ENCODE data around the gene KISS1. TPM values are rescaled to one million over a fixed set of nuclear protein-coding genes. Genes with fewer than 3 reads are reported as not detected.

Gene KISS1
- total and polyA plus RNA-seq, 4 experiments from 2014 or later = not detected

DNA sequence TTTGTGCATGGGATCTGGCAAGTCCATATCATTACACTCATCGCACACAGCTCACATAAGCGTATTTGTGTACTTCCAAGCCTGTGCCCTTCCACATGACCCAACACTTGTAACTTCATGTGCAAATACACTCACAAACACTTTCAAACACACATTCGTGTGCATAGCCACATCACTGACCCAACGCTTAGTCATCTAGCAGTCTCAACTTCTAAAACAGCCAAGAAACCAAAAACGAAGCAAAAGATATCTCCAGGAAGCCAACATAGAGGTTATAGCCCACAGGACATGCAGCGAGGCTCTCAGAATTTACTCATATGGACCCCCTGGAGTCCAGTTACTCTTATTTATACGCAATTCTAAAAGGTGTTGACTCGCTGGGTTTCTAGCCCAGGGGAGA, 28.4 kb upstream of the KISS1 start:
- intact Hi-C loops (cut with micrococcal nuclease) = no loop called here
- H3K36me3 Mint-ChIP-seq = no peaks in the 10 kb centered on the region
- POLR2A ChIA-PET (ENCODE audit: partially characterized antibody) = no interaction called here
- Histone ChIP-seq H3K9me3 (ENCODE audit: control insufficient read depth in 1 of 2, low read length in 2 of 2) (no peaks in the 10 kb centered on the region), H3K27me3 (ENCODE audit: insufficient read depth, low read length) (no peaks in the 10 kb centered on the region), H3K36me3 (ENCODE audit: insufficient read depth, low read length) (no peaks in the 10 kb centered on the region), H3K27ac (ENCODE audit: low read depth, low read length) (no peak overlapping the region), H3K4me1 (ENCODE audit: insufficient read depth, low read length) (no peaks in the 10 kb centered on the region), H3K4me3 (ENCODE audit: low read length in 2 of 2) (no peak overlapping the region)
- H3K27ac Mint-ChIP-seq = no peak overlapping the region
- peaks cover 0 to 2% of the 10 kb centered on the region in 2 donors for H3K27me3 Mint-ChIP-seq
- CTCF ChIA-PET (ENCODE audit: partially characterized antibody) = interaction anchor here (1.6 kb wide), 1 partner anchor 18 kb away, joined by 5 read pairs; no protein-coding TSS in a partner anchor
- H3K4me3 Mint-ChIP-seq = no peak overlapping the region
- DNase-seq = no peak
- H3K9me3 Mint-ChIP-seq = no peaks in the 10 kb centered on the region
- H3K4me1 Mint-ChIP-seq = no peaks in the 10 kb centered on the region

DNA sequence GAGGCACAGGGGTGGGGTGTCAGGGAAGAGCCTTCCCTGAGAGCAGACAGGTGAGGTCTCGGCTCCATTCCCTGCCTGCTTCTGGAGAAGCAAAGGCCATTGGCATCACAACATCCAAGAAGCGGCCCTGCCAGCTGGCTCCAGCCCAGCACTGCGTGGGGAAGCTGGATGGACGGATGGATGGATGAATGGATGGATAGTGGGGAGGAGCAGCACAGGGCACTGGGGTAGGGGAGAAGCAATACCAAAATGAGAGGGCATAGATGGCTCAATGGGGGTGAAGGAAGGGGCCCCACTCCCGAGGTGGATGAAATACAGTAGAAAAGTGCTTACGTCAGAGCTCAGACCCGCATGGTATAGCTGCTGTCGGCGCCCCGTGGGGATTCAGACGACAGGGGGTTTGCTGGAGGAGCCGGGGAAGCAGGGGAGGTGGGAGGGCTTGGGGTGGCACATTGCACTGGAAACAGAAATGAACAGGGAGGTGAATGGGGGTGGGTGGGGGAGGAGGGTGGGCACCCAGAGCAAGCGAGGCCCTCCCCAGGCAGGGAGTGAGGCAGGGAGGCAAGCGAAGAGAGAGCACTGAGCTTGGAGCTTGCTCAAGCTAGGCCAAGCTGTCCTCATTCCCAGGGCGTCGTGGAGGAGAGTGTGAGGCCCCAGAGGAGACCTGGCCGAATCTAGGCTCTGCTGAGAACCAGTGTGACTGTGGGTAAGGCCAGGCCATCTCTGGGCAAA, 27.0 kb upstream of the KISS1 start:
- Mint-ChIP-seq H3K27ac (no peak overlapping the region), H3K36me3 (no peaks in the 10 kb centered on the region), H3K4me1 (peaks cover 0 to 3% (median 0%) of the 10 kb centered on the region in 4 donors), H3K9me3 (no peaks in the 10 kb centered on the region), H3K4me3 (no peak overlapping the region), H3K27me3 (peaks cover 0 to 2% of the 10 kb centered on the region in 2 donors)
- CTCF ChIA-PET (ENCODE audit: partially characterized antibody) = no interaction called here
- Histone ChIP-seq H3K4me3 (ENCODE audit: low read length in 2 of 2) (no peak overlapping the region), H3K36me3 (ENCODE audit: insufficient read depth, low read length) (no peaks in the 10 kb centered on the region), H3K9me3 (ENCODE audit: control insufficient read depth in 1 of 2, low read length in 2 of 2) (no peaks in the 10 kb centered on the region), H3K27ac (ENCODE audit: low read depth, low read length) (no peak overlapping the region), H3K4me1 (ENCODE audit: insufficient read depth, low read length) (no peaks in the 10 kb centered on the region), H3K27me3 (ENCODE audit: insufficient read depth, low read length) (no peaks in the 10 kb centered on the region)
- intact Hi-C loops (cut with micrococcal nuclease) = no loop called here
- no peak for DNase-seq
- POLR2A ChIA-PET (ENCODE audit: partially characterized antibody) = no interaction called here

DNA sequence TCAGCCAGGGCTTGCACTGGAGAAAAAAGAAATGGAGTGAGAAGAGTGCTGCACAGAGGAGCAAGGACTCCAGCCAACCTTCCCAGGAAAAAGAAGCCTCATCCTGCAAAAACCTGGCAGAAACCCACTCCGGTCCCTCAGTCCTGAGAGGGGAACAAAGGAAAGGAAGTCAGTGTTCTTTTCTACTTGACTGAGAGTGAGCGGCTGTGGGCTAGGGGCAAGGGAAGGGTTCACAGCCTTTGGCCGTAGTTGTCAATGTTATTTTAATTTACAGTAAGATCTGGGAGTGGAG, 26.4 kb upstream of the KISS1 start:
- no peaks in the 10 kb centered on the region for H3K36me3 ChIP-seq (ENCODE audit: insufficient read depth, low read length)
- Mint-ChIP-seq H3K4me3 (no peak overlapping the region), H3K27me3 (peaks cover 0 to 2% of the 10 kb centered on the region in 2 donors), H3K27ac (no peak overlapping the region), H3K9me3 (no peaks in the 10 kb centered on the region), H3K36me3 (no peaks in the 10 kb centered on the region), H3K4me1 (peaks cover 0 to 3% (median 0%) of the 10 kb centered on the region in 4 donors)
- no peak overlapping the region for H3K4me3 ChIP-seq (ENCODE audit: low read length in 2 of 2)
- no peaks in the 10 kb centered on the region for H3K27me3 ChIP-seq (ENCODE audit: insufficient read depth, low read length)
- intact Hi-C loops (cut with micrococcal nuclease) = no loop called here
- no peaks in the 10 kb centered on the region for H3K9me3 ChIP-seq (ENCODE audit: control insufficient read depth in 1 of 2, low read length in 2 of 2)
- H3K27ac ChIP-seq (ENCODE audit: low read depth, low read length) = no peak overlapping the region
- no peak for DNase-seq
- H3K4me1 ChIP-seq (ENCODE audit: insufficient read depth, low read length) = no peaks in the 10 kb centered on the region
- ChIA-PET CTCF (ENCODE audit: partially characterized antibody) (no interaction called here), POLR2A (ENCODE audit: partially characterized antibody) (no interaction called here)

DNA sequence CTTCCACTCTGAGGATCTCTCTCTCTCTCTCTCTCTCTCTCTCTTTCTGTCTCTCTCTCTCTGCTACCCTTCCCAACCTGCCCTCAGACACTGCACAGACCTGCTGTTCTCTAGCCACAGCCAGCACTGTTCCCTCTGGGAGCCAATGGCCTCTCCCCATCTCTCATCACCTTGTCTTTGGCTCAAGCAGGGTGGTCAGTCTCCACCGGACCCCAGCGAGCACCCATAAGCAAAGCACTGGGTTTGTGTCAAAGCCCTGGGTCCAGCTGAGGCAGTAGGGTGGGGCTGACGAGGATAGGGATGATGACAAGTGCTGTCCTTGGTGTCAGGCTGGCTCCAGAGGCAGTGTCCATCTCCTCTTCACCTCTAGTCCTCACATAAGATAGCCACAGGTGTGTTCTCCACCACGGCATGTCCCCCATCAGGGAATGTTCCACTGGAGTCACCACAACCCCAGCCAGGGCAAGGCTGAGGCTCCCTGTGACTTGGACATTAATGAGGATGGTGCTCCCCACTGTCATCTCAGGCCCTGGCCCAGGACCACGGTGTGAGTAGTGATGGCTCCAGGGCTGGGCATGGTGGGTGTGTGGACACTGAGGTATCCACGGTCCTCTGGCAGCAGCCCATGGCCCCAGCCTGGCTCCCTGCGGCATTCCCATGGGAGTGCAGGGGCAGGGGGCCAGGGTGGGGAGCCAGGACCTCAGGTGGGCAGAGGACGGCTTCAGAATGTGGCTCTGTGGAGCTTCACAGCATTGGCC, 25.9 kb upstream of the KISS1 start:
- no peaks in the 10 kb centered on the region for H3K27me3 ChIP-seq (ENCODE audit: insufficient read depth, low read length)
- peaks cover 0 to 3% (median 0%) of the 10 kb centered on the region in 4 donors for H3K4me1 Mint-ChIP-seq
- no peak overlapping the region for H3K27ac ChIP-seq (ENCODE audit: low read depth, low read length)
- no peak for DNase-seq
- no peaks in the 10 kb centered on the region for H3K9me3 Mint-ChIP-seq
- H3K9me3 ChIP-seq (ENCODE audit: control insufficient read depth in 1 of 2, low read length in 2 of 2) = no peaks in the 10 kb centered on the region
- H3K4me3 Mint-ChIP-seq = no peak overlapping the region
- H3K36me3 Mint-ChIP-seq = no peaks in the 10 kb centered on the region
- no peak overlapping the region for H3K4me3 ChIP-seq (ENCODE audit: low read length in 2 of 2)
- no peaks in the 10 kb centered on the region for H3K36me3 ChIP-seq (ENCODE audit: insufficient read depth, low read length)
- no peak overlapping the region for H3K27ac Mint-ChIP-seq
- intact Hi-C loops (cut with micrococcal nuclease) = no loop called here
- CTCF ChIA-PET (ENCODE audit: partially characterized antibody) = no interaction called here
- POLR2A ChIA-PET (ENCODE audit: partially characterized antibody) = no interaction called here
- peaks cover 0 to 2% of the 10 kb centered on the region in 2 donors for H3K27me3 Mint-ChIP-seq
- H3K4me1 ChIP-seq (ENCODE audit: insufficient read depth, low read length) = no peaks in the 10 kb centered on the region

DNA sequence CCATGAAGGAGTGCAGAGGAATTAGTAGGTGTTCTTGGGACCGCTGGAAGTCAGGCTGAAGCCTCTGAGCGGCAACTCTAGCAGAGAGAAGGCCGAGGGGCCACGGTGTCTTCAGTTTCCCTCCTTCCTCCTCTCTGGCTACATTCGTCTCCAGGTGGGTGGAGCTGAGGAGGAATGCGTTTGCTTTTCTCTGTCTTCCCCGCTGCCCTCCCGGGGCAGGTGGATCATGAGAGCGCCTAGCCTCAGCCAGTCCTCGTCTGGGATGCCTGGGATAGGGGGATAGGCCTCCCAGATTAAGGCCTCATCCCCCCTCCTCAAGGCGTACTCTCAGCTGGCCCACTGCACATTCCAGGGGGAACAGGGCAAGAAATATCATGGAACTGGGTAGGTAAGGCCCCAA, 25.0 kb upstream of the KISS1 start:
- intact Hi-C loops (cut with micrococcal nuclease) = no loop called here
- Mint-ChIP-seq H3K4me1 (peaks cover 0 to 3% (median 0%) of the 10 kb centered on the region in 4 donors), H3K27ac (no peak overlapping the region), H3K9me3 (no peaks in the 10 kb centered on the region), H3K4me3 (no peak overlapping the region), H3K27me3 (no peaks in the 10 kb centered on the region), H3K36me3 (no peaks in the 10 kb centered on the region)
- no peak for DNase-seq
- CTCF ChIA-PET (ENCODE audit: partially characterized antibody) = no interaction called here
- Histone ChIP-seq H3K27me3 (ENCODE audit: insufficient read depth, low read length) (no peaks in the 10 kb centered on the region), H3K4me3 (ENCODE audit: low read length in 2 of 2) (no peak overlapping the region), H3K9me3 (ENCODE audit: control insufficient read depth in 1 of 2, low read length in 2 of 2) (no peaks in the 10 kb centered on the region), H3K4me1 (ENCODE audit: insufficient read depth, low read length) (no peaks in the 10 kb centered on the region), H3K27ac (ENCODE audit: low read depth, low read length) (no peak overlapping the region), H3K36me3 (ENCODE audit: insufficient read depth, low read length) (no peaks in the 10 kb centered on the region)
- POLR2A ChIA-PET (ENCODE audit: partially characterized antibody) = no interaction called here

DNA sequence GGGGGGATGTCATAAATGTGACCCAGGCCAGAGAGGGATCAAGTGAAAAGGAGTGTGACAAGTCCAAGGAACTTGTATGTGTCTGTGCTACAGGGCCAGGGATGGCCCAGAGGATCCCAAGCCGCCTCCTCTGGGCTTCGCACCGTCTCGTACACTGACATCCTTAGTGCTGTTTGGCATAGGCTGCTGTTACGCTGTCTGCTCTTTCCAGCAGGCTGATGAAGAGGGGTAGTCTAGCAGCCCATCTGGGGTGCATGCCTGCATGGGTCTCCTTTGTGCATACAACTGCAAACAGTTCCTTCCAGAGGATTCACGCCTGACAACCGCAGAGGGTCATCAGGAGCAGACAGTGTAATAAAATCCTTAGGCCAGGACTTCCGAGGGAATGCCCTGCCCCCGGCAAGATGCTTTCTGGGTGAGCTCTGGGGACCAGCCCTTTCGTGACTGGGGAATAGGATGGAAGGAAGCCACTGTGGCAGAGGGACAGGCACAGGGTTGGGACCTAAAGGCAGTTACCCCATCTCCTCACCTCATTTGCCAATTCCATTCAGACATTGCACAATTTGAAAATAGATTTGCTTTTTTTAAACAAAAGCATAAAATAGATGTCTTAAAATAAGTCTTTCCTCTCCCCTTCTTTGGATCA, 23.8 kb upstream of the KISS1 start:
- no peaks in the 10 kb centered on the region for H3K36me3 Mint-ChIP-seq
- H3K4me1 ChIP-seq (ENCODE audit: insufficient read depth, low read length) = no peaks in the 10 kb centered on the region
- H3K27ac ChIP-seq (ENCODE audit: low read depth, low read length) = no peak overlapping the region
- no peaks in the 10 kb centered on the region for H3K9me3 ChIP-seq (ENCODE audit: control insufficient read depth in 1 of 2, low read length in 2 of 2)
- no peak overlapping the region for H3K4me3 ChIP-seq (ENCODE audit: low read length in 2 of 2)
- ChIA-PET POLR2A (ENCODE audit: partially characterized antibody) (no interaction called here), CTCF (ENCODE audit: partially characterized antibody) (interaction anchor here (1.4 kb wide), 1 partner anchor 13 kb away, joined by 6 read pairs; no protein-coding TSS in a partner anchor)
- DNase-seq = no peak
- no peaks in the 10 kb centered on the region for H3K27me3 Mint-ChIP-seq
- no peaks in the 10 kb centered on the region for H3K27me3 ChIP-seq (ENCODE audit: insufficient read depth, low read length)
- peaks cover 0 to 3% (median 0%) of the 10 kb centered on the region in 4 donors for H3K4me1 Mint-ChIP-seq
- intact Hi-C loops (cut with micrococcal nuclease) = no loop called here
- H3K9me3 Mint-ChIP-seq = no peaks in the 10 kb centered on the region
- H3K36me3 ChIP-seq (ENCODE audit: insufficient read depth, low read length) = no peaks in the 10 kb centered on the region
- H3K27ac Mint-ChIP-seq = no peak overlapping the region
- H3K4me3 Mint-ChIP-seq = no peak overlapping the region

DNA sequence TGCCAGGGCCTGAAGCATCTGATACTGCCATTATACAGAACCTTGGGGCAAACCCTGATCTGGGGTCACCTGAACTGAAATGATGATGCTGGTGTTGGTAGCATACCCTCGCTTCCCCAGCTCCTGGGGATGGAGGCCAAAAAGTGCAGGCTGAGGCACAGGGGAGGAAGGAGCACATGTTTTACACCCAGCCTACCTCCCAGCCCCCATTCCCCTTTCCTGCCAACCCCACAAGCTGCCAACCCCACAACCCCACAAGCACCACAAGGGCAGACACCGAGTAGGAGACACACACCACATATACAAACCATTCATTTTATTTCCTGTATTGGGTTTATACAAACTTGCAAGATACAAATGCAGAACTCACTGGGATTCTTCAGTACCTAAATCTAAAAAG, 22.3 kb upstream of the KISS1 start:
- Mint-ChIP-seq H3K9me3 (no peaks in the 10 kb centered on the region), H3K36me3 (no peaks in the 10 kb centered on the region), H3K4me1 (peaks cover 6 to 7% (median 6%) of the 10 kb centered on the region in 4 donors), H3K27ac (no peak overlapping the region), H3K27me3 (peaks cover 0 to 3% of the 10 kb centered on the region in 2 donors), H3K4me3 (no peak overlapping the region)
- intact Hi-C loops (cut with micrococcal nuclease) = no loop called here
- Histone ChIP-seq H3K36me3 (ENCODE audit: insufficient read depth, low read length) (no peaks in the 10 kb centered on the region), H3K4me3 (ENCODE audit: low read length in 2 of 2) (no peak overlapping the region), H3K9me3 (ENCODE audit: control insufficient read depth in 1 of 2, low read length in 2 of 2) (no peaks in the 10 kb centered on the region), H3K27me3 (ENCODE audit: insufficient read depth, low read length) (no peaks in the 10 kb centered on the region), H3K27ac (ENCODE audit: low read depth, low read length) (no peak overlapping the region), H3K4me1 (ENCODE audit: insufficient read depth, low read length) (peaks cover 9% of the 10 kb centered on the region)
- DNase-seq = no peak
- ChIA-PET CTCF (ENCODE audit: partially characterized antibody) (interaction anchor here (1.4 kb wide), 1 partner anchor 12 kb away, joined by 6 read pairs; no protein-coding TSS in a partner anchor), POLR2A (ENCODE audit: partially characterized antibody) (no interaction called here)
